Skeletal muscle tissue (tissue), 4 donors: ENCODE data around the gene TMCC1. TPM values are rescaled to one million over a fixed set of nuclear protein-coding genes. Genes with fewer than 3 reads are reported as not detected.
"Not testable (repeated sequence)": the region's sequence is repeated elsewhere in the genome, so short reads cannot be mapped to it uniquely, and the experiment has no call there.

Experiments used
- H3K27ac ChIP-seq: one replicate; pipeline ENCODE4 v1.7.0; 2013; ENCODE audit warnings: mild to moderate bottlenecking, low read depth, low read length, inconsistent platforms
- H3K27me3 ChIP-seq, 3 donors: one replicate each; pipeline ENCODE4 v1.7.0; 2013; ENCODE audit warnings: low read length in 3 of 3; ENCODE audit not compliant: control insufficient read depth in 3 of 3, insufficient read depth in 3 of 3
- H3K36me3 ChIP-seq, 3 donors: one replicate each; pipeline ENCODE4 v1.7.0; 2013; ENCODE audit warnings: low read length in 3 of 3; ENCODE audit not compliant: control insufficient read depth in 3 of 3, insufficient read depth in 3 of 3
- H3K4me1 ChIP-seq, 3 donors: one replicate each; pipeline ENCODE4 v1.7.0; 2013; ENCODE audit warnings: low read length in 3 of 3, mild to moderate bottlenecking in 3 of 3; ENCODE audit not compliant: control insufficient read depth in 3 of 3, insufficient read depth in 3 of 3
- H3K4me3 ChIP-seq, 3 donors: one replicate each; pipeline ENCODE4 v1.7.0; 2013; ENCODE audit warnings: low read length in 3 of 3
- H3K9ac ChIP-seq, 3 donors: one replicate each; pipeline ENCODE4 v1.7.0; 2013; ENCODE audit warnings: low read length in 3 of 3, mild to moderate bottlenecking in 3 of 3, moderate library complexity in 2 of 3, low read depth in 1 of 3
- H3K9me3 ChIP-seq, 3 donors: one replicate each; pipeline ENCODE4 v1.7.0; 2013; ENCODE audit warnings: low read length in 3 of 3; ENCODE audit not compliant: control insufficient read depth in 3 of 3
- total RNA-seq: library from RNA; depleted of rRNA; stranded (reverse); fragments of >200 nt; gene quantifications from one replicate; pipeline ENCODE4 v1.2.3, GENCODE V29; 2014
- donor health status: Osteomylitis.

The TMCC1 gene
- total RNA-seq, 1 donor from 2014 or later, result 65.8 TPM

DNA sequence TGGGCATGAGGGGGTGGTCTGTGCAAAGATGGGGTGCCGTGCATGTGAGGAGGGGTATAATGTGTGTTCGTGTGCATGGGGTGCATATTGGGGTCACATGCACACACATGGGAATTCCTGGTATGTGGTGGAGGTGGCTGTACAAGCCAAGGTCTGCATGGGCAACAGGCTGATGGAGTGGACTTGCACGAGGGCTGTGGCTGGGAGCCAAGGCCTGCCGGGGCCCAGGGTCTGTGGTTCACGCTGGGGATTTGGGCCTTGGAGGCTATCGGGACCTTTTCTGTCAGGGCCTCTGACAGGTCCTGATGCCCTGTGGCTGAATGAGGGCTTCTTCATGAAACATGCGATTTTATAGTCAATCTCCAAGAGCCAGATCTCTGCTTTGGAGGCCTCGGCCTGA lies 277.2 kb downstream of the TMCC1 start:
- H3K9ac ChIP-seq, result peak overlapping the region in 1 of 3 donors; percentile 33
- H3K4me1 ChIP-seq, result peaks cover 44 to 68% (median 66%) of the 10 kb centered on the region in 3 donors
- H3K9me3 ChIP-seq, result no peaks in the 10 kb centered on the region
- H3K4me3 ChIP-seq, result no peak overlapping the region
- H3K36me3 ChIP-seq, result no peaks in the 10 kb centered on the region
- peak overlapping the region; percentile 72 for H3K27ac ChIP-seq
- H3K27me3 ChIP-seq, result peaks cover 0 to 2% (median 0%) of the 10 kb centered on the region in 3 donors

DNA sequence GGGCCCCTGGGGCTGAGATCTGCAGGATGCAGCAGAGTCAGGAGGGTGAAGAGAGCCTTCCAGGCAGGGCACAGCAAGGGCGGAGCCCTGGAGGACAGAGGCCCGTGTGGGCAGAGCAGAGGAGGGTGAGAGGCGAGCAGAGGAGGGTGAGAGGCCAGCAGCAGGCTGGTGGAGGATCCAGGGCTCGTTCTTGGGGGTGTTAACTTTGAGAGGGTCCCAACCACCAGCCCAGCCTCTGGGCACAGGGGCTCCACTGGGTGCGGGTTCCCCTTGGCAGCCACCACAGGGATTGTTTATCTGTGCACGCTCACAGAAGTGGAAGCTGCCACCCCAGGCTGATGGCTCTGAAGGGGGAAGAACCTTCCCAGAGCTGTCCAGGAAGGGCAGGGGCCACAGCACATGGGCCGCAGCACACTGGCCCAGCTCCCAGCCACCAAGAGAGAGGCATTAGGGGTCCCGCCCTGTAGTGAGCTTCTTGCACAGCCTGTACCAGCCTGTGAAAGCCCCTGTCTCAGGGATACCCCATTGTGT lies 277.7 kb downstream of the TMCC1 start:
- no peaks in the 10 kb centered on the region for H3K36me3 ChIP-seq
- H3K9me3 ChIP-seq, result no peaks in the 10 kb centered on the region
- H3K4me3 ChIP-seq, result no peak overlapping the region
- peaks cover 45 to 70% (median 69%) of the 10 kb centered on the region in 3 donors for H3K4me1 ChIP-seq
- H3K27me3 ChIP-seq, result peaks cover 0 to 2% (median 0%) of the 10 kb centered on the region in 3 donors
- peak overlapping the region in 1 of 3 donors; percentile 33 for H3K9ac ChIP-seq
- H3K27ac ChIP-seq, result peak overlapping the region; percentile 72

GRCh38 chr3:129614927-129615363 lies 278.6 kb downstream of the TMCC1 start:
- Histone ChIP-seq H3K27ac (peak overlapping the region; percentile 60), H3K4me3 (no peak overlapping the region), H3K4me1 (peaks cover 45 to 73% (median 71%) of the 10 kb centered on the region in 3 donors), H3K9ac (no peak overlapping the region), H3K27me3 (peaks cover 0 to 2% (median 0%) of the 10 kb centered on the region in 3 donors), H3K9me3 (no peaks in the 10 kb centered on the region), H3K36me3 (no peaks in the 10 kb centered on the region)

DNA sequence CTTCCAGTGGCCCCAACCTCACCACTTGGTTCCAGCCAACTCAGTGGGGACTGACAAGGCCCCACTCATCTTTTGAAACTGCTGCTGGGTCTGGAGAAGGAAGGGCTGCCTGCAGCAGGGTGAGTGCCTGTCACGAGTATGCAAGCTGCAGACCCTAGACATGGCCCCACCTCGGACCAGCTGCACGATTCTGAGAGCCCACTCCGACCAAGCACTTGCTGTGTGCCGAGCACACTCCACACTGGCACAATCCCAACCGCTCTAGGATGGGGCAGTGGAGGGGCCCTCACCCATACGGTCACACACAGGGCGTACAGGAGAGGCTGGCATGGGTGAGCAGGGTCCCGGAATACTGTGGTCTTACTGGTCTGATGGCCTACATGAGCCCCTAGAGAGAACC lies 279.1 kb downstream of the TMCC1 start:
- peak overlapping the region; percentile 60 for H3K27ac ChIP-seq
- no peaks in the 10 kb centered on the region for H3K36me3 ChIP-seq
- peaks cover 44 to 76% (median 69%) of the 10 kb centered on the region in 3 donors for H3K4me1 ChIP-seq
- H3K9me3 ChIP-seq, result no peaks in the 10 kb centered on the region
- peaks cover 0 to 2% (median 0%) of the 10 kb centered on the region in 3 donors for H3K27me3 ChIP-seq
- no peak overlapping the region for H3K9ac ChIP-seq
- no peak overlapping the region for H3K4me3 ChIP-seq

GRCh38 chr3:129613367-129613740 lies 280.2 kb downstream of the TMCC1 start:
- H3K9me3 ChIP-seq, result no peaks in the 10 kb centered on the region
- H3K4me1 ChIP-seq, result peaks cover 50 to 76% (median 71%) of the 10 kb centered on the region in 3 donors
- H3K9ac ChIP-seq, result no peak overlapping the region
- H3K27ac ChIP-seq, result no peak overlapping the region
- no peak overlapping the region for H3K4me3 ChIP-seq
- H3K36me3 ChIP-seq, result no peaks in the 10 kb centered on the region
- peaks cover 0 to 2% (median 0%) of the 10 kb centered on the region in 3 donors for H3K27me3 ChIP-seq

- H3K9me3 ChIP-seq, result no peaks in the 10 kb centered on the region
- H3K36me3 ChIP-seq, result no peaks in the 10 kb centered on the region
- peak overlapping the region; percentile 12 for H3K27ac ChIP-seq
- H3K9ac ChIP-seq, result peak overlapping the region in 1 of 3 donors; percentile 33
- H3K4me3 ChIP-seq, result no peak overlapping the region
- peaks cover 56 to 76% (median 74%) of the 10 kb centered on the region in 3 donors for H3K4me1 ChIP-seq
- no peaks in the 10 kb centered on the region for H3K27me3 ChIP-seq
Measured at GRCh38 chr3:129612534-129613366, 280.8 kb downstream of the TMCC1 start.

DNA sequence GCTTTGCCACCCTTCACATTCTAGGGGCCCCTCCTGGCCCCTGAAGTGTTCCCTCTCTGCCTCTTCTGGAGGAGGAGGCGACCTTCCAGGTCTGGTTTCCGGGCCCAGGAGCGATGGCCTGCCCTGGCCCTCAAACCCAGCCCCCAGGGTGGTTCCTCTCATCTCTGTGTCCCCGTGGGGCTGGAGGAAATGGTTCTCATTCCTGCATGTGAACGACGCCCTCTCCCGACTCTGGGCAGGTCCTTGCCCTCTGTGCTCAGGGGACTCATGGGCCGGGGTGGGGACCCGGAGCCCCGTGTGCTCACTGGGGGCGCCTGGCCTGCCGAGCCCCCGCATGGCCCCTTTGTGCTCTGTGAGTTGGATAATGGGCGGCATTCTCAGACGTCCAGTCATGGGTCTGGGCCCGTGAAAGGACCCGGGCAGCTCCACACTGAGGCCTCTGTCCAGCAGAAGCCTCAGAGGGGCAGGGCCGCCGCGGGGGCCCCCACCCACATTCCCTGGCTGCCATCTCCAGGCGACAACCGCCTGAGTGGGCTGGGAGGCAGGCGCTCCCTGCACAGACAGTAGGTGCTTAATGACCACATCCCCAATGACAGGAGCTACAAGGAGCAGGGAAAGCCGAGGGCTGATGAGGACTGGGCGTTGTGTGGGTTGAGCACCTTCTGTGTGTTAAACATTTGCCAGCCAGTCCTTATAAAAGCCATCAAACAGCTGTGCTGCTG lies 281.5 kb downstream of the TMCC1 start:
- H3K9ac ChIP-seq, result peak overlapping the region in 1 of 3 donors; percentile 33
- no peaks in the 10 kb centered on the region for H3K9me3 ChIP-seq
- H3K4me1 ChIP-seq, result peaks cover 54 to 72% (median 71%) of the 10 kb centered on the region in 3 donors
- H3K27ac ChIP-seq, result peak overlapping the region; percentile 12
- no peaks in the 10 kb centered on the region for H3K36me3 ChIP-seq
- H3K4me3 ChIP-seq, result no peak overlapping the region
- peaks cover 0 to 2% (median 0%) of the 10 kb centered on the region in 3 donors for H3K27me3 ChIP-seq

- H3K9me3 ChIP-seq, result no peaks in the 10 kb centered on the region
- peak overlapping the region; percentile 12 for H3K27ac ChIP-seq
- no peaks in the 10 kb centered on the region for H3K36me3 ChIP-seq
- H3K4me1 ChIP-seq, result peaks cover 52 to 68% (median 65%) of the 10 kb centered on the region in 3 donors
- H3K9ac ChIP-seq, result no peak overlapping the region
- no peak overlapping the region for H3K4me3 ChIP-seq
- peaks cover 0 to 3% (median 0%) of the 10 kb centered on the region in 3 donors for H3K27me3 ChIP-seq
Measured at GRCh38 chr3:129611446-129611800, 282.1 kb downstream of the TMCC1 start.

DNA sequence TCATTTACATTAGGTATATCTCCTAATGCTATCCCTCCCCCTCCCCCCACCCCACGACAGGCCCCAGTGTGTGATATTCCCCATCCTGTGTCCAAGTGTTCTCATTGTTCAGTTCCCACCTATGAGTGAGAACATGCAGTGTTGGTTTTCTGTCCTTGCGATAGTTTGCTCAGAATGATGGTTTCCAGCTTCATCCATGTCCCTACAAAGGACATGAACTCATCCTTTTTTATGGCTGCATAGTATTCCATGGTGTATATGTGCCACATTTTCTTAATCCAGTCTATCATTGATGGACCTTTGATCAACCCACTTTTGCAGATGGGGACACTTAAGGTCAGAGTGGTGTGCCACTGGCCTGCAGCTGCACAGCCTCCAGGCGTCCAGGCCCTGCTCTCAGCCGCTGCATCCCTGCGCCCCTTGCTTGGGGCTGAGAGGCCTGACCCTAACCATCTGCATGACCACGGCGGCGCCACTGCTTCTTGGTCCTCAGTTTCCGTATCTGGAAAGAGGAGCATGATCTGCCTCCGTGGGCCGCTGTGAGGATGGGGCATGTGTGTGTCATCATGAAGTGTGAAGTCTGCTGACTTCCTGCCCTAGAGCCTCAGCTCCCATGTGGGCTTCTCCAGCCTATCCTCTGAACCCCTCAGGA lies 282.6 kb downstream of the TMCC1 start:
- H3K4me3 ChIP-seq, H3K36me3 ChIP-seq, H3K27me3 ChIP-seq, H3K9me3 ChIP-seq, H3K9ac ChIP-seq: not testable (repeated sequence)
- Histone ChIP-seq H3K4me1 (peaks cover 50 to 65% (median 63%) of the 10 kb centered on the region in 3 donors), H3K27ac (peak overlapping the region; percentile 12)
